Choroid plexus epithelial cell (primary cell): ENCODE results near the gene NYNRIN.

Experiments used
- DNase-seq: peaks from one replicate; pipeline ENCODE4 v3.0.0-alpha.2; 2010; ENCODE audit warnings: low read depth
- H3K4me3 ChIP-seq: 2 replicates; pipeline ENCODE4 v1.5.1; 2011; ENCODE audit warnings: low read depth, mild to moderate bottlenecking, control low read depth, low read length, moderate library complexity
- TF ChIP-seq, protein P1 (sequence below): conservative IDR thresholded peaks from 2 replicates; pipeline ENCODE4 v1.5.1; 2011; ENCODE audit warnings: low read depth, mild to moderate bottlenecking, control low read depth, inconsistent platforms, low read length, moderate library complexity

Gene NYNRIN

DNA sequence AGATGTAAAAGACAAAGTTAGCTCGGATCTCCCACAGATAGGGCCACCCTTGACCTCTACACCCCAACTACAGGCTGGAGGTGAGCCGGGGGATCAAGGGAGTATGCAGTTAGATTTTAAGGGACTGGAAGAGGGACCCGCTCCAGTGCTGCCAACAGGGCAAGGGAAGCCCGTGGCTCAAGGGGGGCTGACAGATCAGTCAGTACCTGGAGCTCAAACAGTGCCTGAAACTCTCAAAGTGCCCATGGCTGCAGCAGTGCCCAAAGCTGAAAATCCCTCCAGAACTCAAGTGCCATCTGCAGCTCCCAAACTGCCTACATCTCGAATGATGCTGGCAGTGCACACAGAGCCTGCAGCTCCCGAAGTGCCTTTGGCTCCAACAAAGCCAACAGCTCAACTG lies 10.4 kb downstream of the NYNRIN start:
- H3K4me3 ChIP-seq: no peak overlapping the region
- TF ChIP-seq, protein P1, sequence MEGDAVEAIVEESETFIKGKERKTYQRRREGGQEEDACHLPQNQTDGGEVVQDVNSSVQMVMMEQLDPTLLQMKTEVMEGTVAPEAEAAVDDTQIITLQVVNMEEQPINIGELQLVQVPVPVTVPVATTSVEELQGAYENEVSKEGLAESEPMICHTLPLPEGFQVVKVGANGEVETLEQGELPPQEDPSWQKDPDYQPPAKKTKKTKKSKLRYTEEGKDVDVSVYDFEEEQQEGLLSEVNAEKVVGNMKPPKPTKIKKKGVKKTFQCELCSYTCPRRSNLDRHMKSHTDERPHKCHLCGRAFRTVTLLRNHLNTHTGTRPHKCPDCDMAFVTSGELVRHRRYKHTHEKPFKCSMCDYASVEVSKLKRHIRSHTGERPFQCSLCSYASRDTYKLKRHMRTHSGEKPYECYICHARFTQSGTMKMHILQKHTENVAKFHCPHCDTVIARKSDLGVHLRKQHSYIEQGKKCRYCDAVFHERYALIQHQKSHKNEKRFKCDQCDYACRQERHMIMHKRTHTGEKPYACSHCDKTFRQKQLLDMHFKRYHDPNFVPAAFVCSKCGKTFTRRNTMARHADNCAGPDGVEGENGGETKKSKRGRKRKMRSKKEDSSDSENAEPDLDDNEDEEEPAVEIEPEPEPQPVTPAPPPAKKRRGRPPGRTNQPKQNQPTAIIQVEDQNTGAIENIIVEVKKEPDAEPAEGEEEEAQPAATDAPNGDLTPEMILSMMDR: no peak
- DNase-seq: no peak

DNA sequence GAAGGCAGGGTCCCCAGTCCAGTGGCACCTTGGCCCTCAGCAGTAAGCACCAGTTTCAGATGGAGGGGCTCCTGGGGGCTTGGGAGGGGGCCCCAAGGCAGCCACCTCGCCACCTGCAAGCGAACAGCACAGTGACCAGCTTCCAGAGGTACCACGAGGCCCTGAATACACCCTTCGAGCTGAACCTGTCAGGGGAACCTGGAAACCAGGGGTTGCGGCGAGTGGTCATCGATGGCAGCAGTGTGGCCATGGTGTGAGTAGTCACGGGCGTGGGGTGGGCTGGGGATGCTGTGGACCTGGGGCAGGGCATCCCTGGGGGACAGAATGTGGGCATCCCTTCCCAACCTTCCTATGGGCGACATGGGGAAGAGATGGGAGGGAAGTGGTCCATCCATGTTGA lies 11.2 kb downstream of the NYNRIN start:
- no peak for DNase-seq
- H3K4me3 ChIP-seq: no peak overlapping the region
- TF ChIP-seq, protein P1: no peak

DNA sequence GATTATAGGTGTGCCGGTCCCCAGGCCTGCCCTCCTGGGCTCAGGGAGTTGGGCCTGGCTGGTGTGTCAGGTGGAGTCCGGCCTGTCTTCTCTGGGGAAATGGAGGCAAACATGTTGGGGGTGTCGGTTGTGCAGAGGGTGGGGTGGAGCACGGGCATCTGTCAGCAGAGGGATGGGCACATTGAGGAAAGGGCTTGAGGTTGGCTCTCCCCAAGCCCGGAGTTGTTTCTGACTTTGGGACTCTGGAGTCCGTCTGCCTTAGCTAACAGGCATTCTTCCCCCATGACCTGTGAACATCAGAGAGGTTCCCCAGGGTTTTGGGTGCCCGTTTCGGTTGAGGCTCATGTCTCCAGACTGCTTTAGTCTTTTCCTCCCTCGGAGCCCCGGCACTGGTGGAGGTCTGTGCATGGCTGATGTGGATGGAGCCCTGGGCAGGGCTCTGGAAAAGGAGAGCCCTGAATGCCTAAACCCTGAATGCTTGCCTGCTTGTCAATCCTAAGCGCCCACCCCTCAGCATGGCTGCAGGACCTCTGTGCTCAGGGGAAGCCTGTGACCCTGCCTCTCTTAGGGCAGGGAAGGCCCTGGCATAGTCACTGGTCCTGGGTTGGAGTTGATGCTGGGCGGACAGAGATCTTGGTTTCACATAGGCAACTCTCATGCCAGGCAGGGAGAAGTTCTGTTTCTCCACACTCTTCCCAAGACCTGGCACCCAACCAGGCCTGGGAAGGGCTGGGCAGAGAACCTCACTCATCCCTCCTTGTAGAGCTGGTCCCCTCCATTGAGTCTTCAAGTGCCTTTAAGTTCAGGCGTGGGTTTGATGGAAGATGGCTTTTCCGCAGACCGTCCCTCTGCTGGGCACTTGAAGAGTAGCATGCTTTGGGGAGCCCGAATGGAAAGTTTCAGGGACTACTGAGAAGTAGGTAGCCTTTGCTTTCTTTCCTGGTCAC lies 12.9 kb downstream of the NYNRIN start:
- peak; percentile 85 for DNase-seq
- no peak overlapping the region for H3K4me3 ChIP-seq
- TF ChIP-seq, protein P1: peak; percentile 91

GRCh38 chr14:24414077-24414476 lies 15.3 kb downstream of the NYNRIN start:
- TF ChIP-seq, protein P1: no peak
- no peak overlapping the region for H3K4me3 ChIP-seq
- DNase-seq: no peak

DNA sequence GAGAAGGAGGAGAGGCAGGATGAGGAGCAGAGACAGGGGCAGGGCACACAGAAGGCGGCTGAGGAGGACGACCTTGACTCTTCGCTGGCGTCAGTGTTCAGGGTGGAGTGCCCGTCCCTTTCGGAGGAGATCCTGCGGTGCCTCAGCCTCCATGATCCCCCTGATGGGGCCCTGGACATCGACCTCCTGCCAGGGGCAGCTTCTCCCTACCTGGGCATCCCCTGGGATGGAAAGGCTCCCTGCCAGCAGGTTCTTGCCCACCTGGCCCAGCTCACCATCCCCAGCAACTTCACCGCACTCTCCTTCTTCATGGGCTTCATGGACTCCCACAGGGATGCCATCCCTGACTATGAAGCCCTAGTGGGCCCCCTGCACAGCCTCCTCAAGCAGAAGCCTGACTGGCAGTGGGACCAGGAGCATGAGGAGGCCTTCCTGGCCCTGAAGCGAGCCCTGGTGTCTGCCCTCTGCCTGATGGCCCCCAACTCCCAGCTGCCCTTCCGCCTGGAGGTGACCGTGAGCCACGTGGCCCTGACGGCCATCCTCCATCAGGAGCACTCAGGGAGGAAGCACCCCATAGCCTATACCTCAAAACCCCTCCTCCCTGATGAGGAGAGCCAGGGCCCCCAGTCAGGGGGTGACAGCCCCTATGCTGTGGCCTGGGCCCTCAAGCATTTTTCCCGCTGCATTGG lies 16.1 kb downstream of the NYNRIN start:
- H3K4me3 ChIP-seq: no peak overlapping the region
- no peak for DNase-seq
- TF ChIP-seq, protein P1: no peak

DNA sequence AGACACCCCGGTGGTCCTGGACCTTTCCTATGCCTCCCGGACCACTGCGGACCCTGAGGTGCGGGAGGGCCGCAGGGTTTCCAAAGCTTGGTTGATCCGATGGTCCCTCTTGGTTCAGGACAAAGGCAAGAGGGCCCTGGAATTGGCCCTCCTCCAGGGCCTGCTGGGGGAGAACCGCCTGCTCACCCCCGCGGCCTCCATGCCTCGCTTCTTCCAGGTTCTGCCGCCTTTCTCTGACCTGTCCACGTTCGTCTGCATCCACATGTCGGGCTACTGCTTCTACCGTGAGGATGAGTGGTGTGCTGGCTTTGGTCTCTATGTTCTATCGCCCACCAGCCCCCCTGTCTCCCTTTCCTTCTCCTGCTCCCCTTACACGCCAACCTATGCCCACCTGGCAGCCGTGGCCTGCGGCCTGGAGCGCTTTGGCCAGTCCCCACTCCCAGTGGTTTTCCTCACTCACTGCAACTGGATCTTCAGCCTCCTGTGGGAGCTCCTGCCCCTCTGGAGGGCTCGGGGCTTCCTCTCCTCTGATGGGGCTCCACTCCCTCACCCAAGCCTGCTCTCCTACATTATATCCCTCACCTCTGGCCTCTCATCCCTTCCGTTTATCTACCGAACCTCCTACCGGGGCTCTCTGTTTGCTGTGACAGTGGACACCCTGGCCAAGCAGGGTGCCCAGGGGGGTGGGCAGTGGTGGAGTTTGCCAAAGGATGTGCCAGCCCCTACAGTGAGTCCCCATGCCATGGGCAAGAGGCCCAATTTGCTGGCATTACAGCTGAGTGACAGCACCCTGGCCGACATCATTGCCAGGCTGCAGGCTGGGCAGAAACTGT lies 16.8 kb downstream of the NYNRIN start:
- TF ChIP-seq, protein P1: no peak
- DNase-seq: no peak
- H3K4me3 ChIP-seq: no peak overlapping the region
